CD4-positive, CD25-positive, alpha-beta regulatory T cell (primary cell): Measurements from ENCODE around the gene TMEM135. TPM values are rescaled to one million over a fixed set of nuclear protein-coding genes. Genes with fewer than 3 reads are reported as not detected.
A peak's percentile ranks its signal among the peaks of the same experiment; 100 is the strongest.

Source experiments
- ATAC-seq, 2 donors: fragments of 150-1000 bp; cut with Tn5 transposase; one replicate each; pipeline ENCODE4 v1.10.0; 2021; ENCODE audit warnings: low read depth in 2 of 2, moderate number of reproducible peaks in 2 of 2, moderate library complexity in 1 of 2
- DNase-seq, 3 donors: peaks; one replicate each; pipeline versions ENCODE4 v3.0.0 to v3.0.0-alpha.2; 2012 to 2022; ENCODE audit warnings: mixed read lengths in 1 of 3
- H3K27ac ChIP-seq: one replicate; pipeline ENCODE4 v1.7.0; 2013; ENCODE audit warnings: mild to moderate bottlenecking, low read length; ENCODE audit not compliant: insufficient read depth, poor library complexity, severe bottlenecking
- H3K27me3 ChIP-seq: one replicate; pipeline ENCODE4 v1.7.0; 2013; ENCODE audit warnings: low read length; ENCODE audit not compliant: control insufficient read depth, insufficient read depth
- H3K36me3 ChIP-seq: one replicate; pipeline ENCODE4 v1.7.0; 2013; ENCODE audit warnings: mild to moderate bottlenecking, low read length, moderate library complexity; ENCODE audit not compliant: control insufficient read depth, insufficient read depth
- H3K4me1 ChIP-seq: 2 replicates; pipeline ENCODE4 v1.7.0; 2013; ENCODE audit warnings: mild to moderate bottlenecking, low read length; ENCODE audit not compliant: insufficient read depth, control insufficient read depth, poor library complexity, severe bottlenecking
- H3K4me3 ChIP-seq: one replicate; pipeline ENCODE4 v1.7.0; 2013; ENCODE audit warnings: low read depth, mild to moderate bottlenecking, low read length, moderate library complexity
- H3K9me3 ChIP-seq, 2 experiments: 1 replicate in 1 of 2; 2 replicates in 1 of 2; pipeline ENCODE4 v1.7.0; 2013; ENCODE audit warnings: low read length in 2 of 2, mild to moderate bottlenecking in 1 of 2, moderate library complexity in 1 of 2; ENCODE audit not compliant: control insufficient read depth in 2 of 2
- H3K27ac Mint-ChIP-seq, 3 donors: one replicate each; pipeline ENCODE4 v1.8.0; 2020 to 2022; ENCODE audit warnings: mild to moderate bottlenecking in 3 of 3, mixed read lengths in 3 of 3, moderate library complexity in 2 of 3
- H3K27me3 Mint-ChIP-seq: one replicate; pipeline ENCODE4 v1.8.0; 2022; ENCODE audit warnings: mild to moderate bottlenecking, mixed read lengths
- H3K36me3 Mint-ChIP-seq: one replicate; pipeline ENCODE4 v1.8.0; 2020; ENCODE audit warnings: mixed read lengths
- H3K4me1 Mint-ChIP-seq, 4 donors: one replicate each; pipeline ENCODE4 v1.8.0; 2020 to 2022; ENCODE audit warnings: mixed read lengths in 4 of 4, mild to moderate bottlenecking in 1 of 4
- H3K4me3 Mint-ChIP-seq, 4 donors: one replicate each; pipeline ENCODE4 v1.8.0; 2020 to 2022; ENCODE audit warnings: mild to moderate bottlenecking in 4 of 4, mixed read lengths in 4 of 4, moderate library complexity in 3 of 4
- H3K9me3 Mint-ChIP-seq, 7 donors: one replicate each; pipeline ENCODE4 v1.8.0; 2020 to 2022; ENCODE audit warnings: mixed read lengths in 7 of 7, mild to moderate bottlenecking in 3 of 7, moderate library complexity in 2 of 7
- polyA plus RNA-seq, 4 donors: library from polyadenylated mRNA; unstranded; fragments of 300-500 nt; fragmentation: Illumina TruSeq; gene quantifications; one replicate each; pipeline ENCODE4 v1.2.3, GENCODE V29; 2021
- total RNA-seq: library from RNA; stranded (reverse); gene quantifications from one replicate; pipeline ENCODE4 v1.2.3, GENCODE V29; 2022

TMEM135 gene
- total and polyA plus RNA-seq, 5 donors from 2014 or later = 6.3 to 13.5 (median 9.8) TPM

GRCh38 chr11:87134524-87135106 is 96.9 kb downstream of the TMEM135 start:
- ATAC-seq = no peak
- Mint-ChIP-seq H3K36me3 (peaks cover 9% of the 10 kb centered on the region), H3K4me3 (no peak overlapping the region), H3K9me3 (peaks cover 0 to 10% (median 4%) of the 10 kb centered on the region in 7 donors), H3K27me3 (no peaks in the 10 kb centered on the region), H3K4me1 (peaks cover 0 to 6% (median 5%) of the 10 kb centered on the region in 4 donors), H3K27ac (no peak overlapping the region)
- no peak for DNase-seq
- Histone ChIP-seq H3K9me3 (peaks cover 0 to 5% of the 10 kb centered on the region in 2 experiments), H3K4me3 (no peak overlapping the region), H3K27me3 (no peaks in the 10 kb centered on the region), H3K4me1 (no peaks in the 10 kb centered on the region), H3K36me3 (no peaks in the 10 kb centered on the region), H3K27ac (no peak overlapping the region)

GRCh38 chr11:87136236-87136635 is 98.5 kb downstream of the TMEM135 start:
- no peak for ATAC-seq
- H3K4me1 ChIP-seq = no peaks in the 10 kb centered on the region
- peaks cover 0 to 5% of the 10 kb centered on the region in 2 experiments for H3K9me3 ChIP-seq
- no peak overlapping the region for H3K27ac Mint-ChIP-seq
- no peak overlapping the region for H3K4me3 ChIP-seq
- H3K4me1 Mint-ChIP-seq = peaks cover 0 to 3% (median 1%) of the 10 kb centered on the region in 4 donors
- no peak for DNase-seq
- no peak overlapping the region for H3K4me3 Mint-ChIP-seq
- H3K36me3 ChIP-seq = no peaks in the 10 kb centered on the region
- H3K27me3 ChIP-seq = no peaks in the 10 kb centered on the region
- no peaks in the 10 kb centered on the region for H3K27me3 Mint-ChIP-seq
- H3K27ac ChIP-seq = no peak overlapping the region
- H3K9me3 Mint-ChIP-seq = peaks cover 0 to 10% (median 5%) of the 10 kb centered on the region in 7 donors
- peaks cover 9% of the 10 kb centered on the region for H3K36me3 Mint-ChIP-seq

GRCh38 chr11:87137711-87138110 is 100.0 kb downstream of the TMEM135 start:
- DNase-seq (no peak), ATAC-seq (no peak)
- H3K4me3 Mint-ChIP-seq = no peak overlapping the region
- no peaks in the 10 kb centered on the region for H3K27me3 ChIP-seq
- no peak overlapping the region for H3K27ac ChIP-seq
- H3K36me3 ChIP-seq = no peaks in the 10 kb centered on the region
- H3K9me3 ChIP-seq = peaks cover 0 to 5% of the 10 kb centered on the region in 2 experiments
- H3K27ac Mint-ChIP-seq = no peak overlapping the region
- peaks cover 9% of the 10 kb centered on the region for H3K36me3 Mint-ChIP-seq
- H3K27me3 Mint-ChIP-seq = no peaks in the 10 kb centered on the region
- H3K9me3 Mint-ChIP-seq = peaks cover under 1 to 10% (median 5%) of the 10 kb centered on the region in 7 donors
- peaks cover 0 to 7% (median 3%) of the 10 kb centered on the region in 4 donors for H3K4me1 Mint-ChIP-seq
- no peaks in the 10 kb centered on the region for H3K4me1 ChIP-seq
- H3K4me3 ChIP-seq = no peak overlapping the region

GRCh38 chr11:87139475-87139874 is 101.7 kb downstream of the TMEM135 start:
- DNase-seq (no peak), ATAC-seq (no peak)
- Mint-ChIP-seq H3K9me3 (peaks cover 1 to 10% (median 5%) of the 10 kb centered on the region in 7 donors), H3K27me3 (no peaks in the 10 kb centered on the region), H3K4me1 (peaks cover 0 to 20% (median 7%) of the 10 kb centered on the region in 4 donors), H3K36me3 (peaks cover 9% of the 10 kb centered on the region), H3K27ac (no peak overlapping the region), H3K4me3 (no peak overlapping the region)
- Histone ChIP-seq H3K27me3 (no peaks in the 10 kb centered on the region), H3K36me3 (no peaks in the 10 kb centered on the region), H3K4me1 (no peaks in the 10 kb centered on the region), H3K27ac (no peak overlapping the region), H3K9me3 (peaks cover 0 to 5% of the 10 kb centered on the region in 2 experiments), H3K4me3 (no peak overlapping the region)

GRCh38 chr11:87141322-87141721 is 103.6 kb downstream of the TMEM135 start:
- peaks cover 8 to 23% (median 11%) of the 10 kb centered on the region in 4 donors for H3K4me1 Mint-ChIP-seq
- H3K9me3 Mint-ChIP-seq = peaks cover 1 to 10% (median 5%) of the 10 kb centered on the region in 7 donors
- H3K27me3 Mint-ChIP-seq = no peaks in the 10 kb centered on the region

GRCh38 chr11:87141980-87142514 is 104.3 kb downstream of the TMEM135 start:
- Histone ChIP-seq H3K4me1 (no peaks in the 10 kb centered on the region), H3K4me3 (no peak overlapping the region), H3K36me3 (no peaks in the 10 kb centered on the region), H3K27me3 (no peaks in the 10 kb centered on the region), H3K9me3 (peaks cover 0 to 5% of the 10 kb centered on the region in 2 experiments), H3K27ac (no peak overlapping the region)
- peaks cover 1 to 10% (median 3%) of the 10 kb centered on the region in 7 donors for H3K9me3 Mint-ChIP-seq
- H3K36me3 Mint-ChIP-seq = peaks cover 9% of the 10 kb centered on the region
- H3K27ac Mint-ChIP-seq = no peak overlapping the region
- DNase-seq (no peak), ATAC-seq (no peak)
- H3K27me3 Mint-ChIP-seq = no peaks in the 10 kb centered on the region
- H3K4me1 Mint-ChIP-seq = peaks cover 8 to 23% (median 11%) of the 10 kb centered on the region in 4 donors
- H3K4me3 Mint-ChIP-seq = no peak overlapping the region

More at GRCh38 chr11:87141322-87141721, 103.6 kb downstream of the TMEM135 start:
- no peaks in the 10 kb centered on the region for H3K27me3 ChIP-seq
- Mint-ChIP-seq H3K27ac (no peak overlapping the region), H3K4me3 (no peak overlapping the region), H3K36me3 (peaks cover 9% of the 10 kb centered on the region)
- no peaks in the 10 kb centered on the region for H3K36me3 ChIP-seq
- H3K9me3 ChIP-seq = peaks cover 0 to 5% of the 10 kb centered on the region in 2 experiments
- DNase-seq (no peak), ATAC-seq (no peak)
- no peaks in the 10 kb centered on the region for H3K4me1 ChIP-seq
- H3K4me3 ChIP-seq = no peak overlapping the region
- H3K27ac ChIP-seq = no peak overlapping the region

GRCh38 chr11:87142594-87142993 is 104.9 kb downstream of the TMEM135 start:
- Mint-ChIP-seq H3K9me3 (peaks cover 0 to 10% (median 3%) of the 10 kb centered on the region in 7 donors), H3K27me3 (no peaks in the 10 kb centered on the region), H3K27ac (no peak overlapping the region), H3K36me3 (peaks cover 9% of the 10 kb centered on the region), H3K4me1 (peaks cover 8 to 23% (median 11%) of the 10 kb centered on the region in 4 donors), H3K4me3 (peak overlapping the region in 1 of 4 donors; percentile 5)
- no peaks in the 10 kb centered on the region for H3K36me3 ChIP-seq
- ATAC-seq = no peak
- H3K27me3 ChIP-seq = no peaks in the 10 kb centered on the region
- H3K4me1 ChIP-seq = no peaks in the 10 kb centered on the region
- peaks cover 0 to 5% of the 10 kb centered on the region in 2 experiments for H3K9me3 ChIP-seq
- no peak overlapping the region for H3K4me3 ChIP-seq
- no peak overlapping the region for H3K27ac ChIP-seq
- DNase-seq = no peak
